GM21515 (cell line): ENCODE measurements around the gene WIPF3.

Experiments used
- ATAC-seq: cut with Tn5 transposase; IDR thresholded peaks from one replicate; pipeline ENCODE4 v1.9.1; 2021; ENCODE audit not compliant: unreplicated experiment

WIPF3 gene

GRCh38 chr7:29806208-29806994 lies at the start of gene WIPF3:
Gene WIPF3, plus strand, starts transcription at chr7:29806508. Its CDS starts 28,217 bp downstream, at chr7:29834725.
- ATAC-seq, result no peak

GRCh38 chr7:29763266-29763665 lies 43.0 kb upstream of the WIPF3 start:
- no peak for ATAC-seq

GRCh38 chr7:29764227-29764626 lies 42.1 kb upstream of the WIPF3 start:
- ATAC-seq, result no peak

GRCh38 chr7:29765490-29765889 lies 40.8 kb upstream of the WIPF3 start:
- ATAC-seq, result no peak

- ATAC-seq, result no peak
These were observed 35.9 kb upstream of the WIPF3 start for GRCh38 chr7:29770371-29770770.

- no peak for ATAC-seq
These were observed 35.1 kb upstream of the WIPF3 start for GRCh38 chr7:29771081-29771816.

- ATAC-seq, result no peak
These were observed 27.3 kb upstream of the WIPF3 start for GRCh38 chr7:29779017-29779416.

- no peak for ATAC-seq
These were observed 26.0 kb upstream of the WIPF3 start for GRCh38 chr7:29780346-29780745.

GRCh38 chr7:29783671-29784070 lies 22.6 kb upstream of the WIPF3 start:
- ATAC-seq, result no peak

- ATAC-seq, result no peak
These were observed 12.8 kb upstream of the WIPF3 start for GRCh38 chr7:29793507-29793906.

- no peak for ATAC-seq
These were observed 11.2 kb upstream of the WIPF3 start for GRCh38 chr7:29794959-29795629.

GRCh38 chr7:29795696-29796580 lies 10.4 kb upstream of the WIPF3 start:
- ATAC-seq, result no peak

- ATAC-seq, result no peak
These were observed 9.0 kb upstream of the WIPF3 start for GRCh38 chr7:29797112-29797944.

GRCh38 chr7:29798422-29798821 lies 7.9 kb upstream of the WIPF3 start:
- no peak for ATAC-seq

GRCh38 chr7:29801929-29802328 lies 4.4 kb upstream of the WIPF3 start:
- no peak for ATAC-seq

GRCh38 chr7:29805031-29805430 lies 1.3 kb upstream of the WIPF3 start:
- ATAC-seq, result no peak

- ATAC-seq, result no peak
These were observed 461 bp upstream of the WIPF3 start for GRCh38 chr7:29805886-29806207.

- ATAC-seq, result no peak
These were observed 910 bp downstream of the WIPF3 start for GRCh38 chr7:29806995-29807841.
